A549 (cell line): ENCODE measurements around the gene ICAM5. TPM values are rescaled to one million over a fixed set of nuclear protein-coding genes. Genes with fewer than 3 reads are reported as not detected.

Experiments
- ATAC-seq, 2 experiments: fragments of 200-7000 bp in 1 of 2; fragments of >200 bp in 1 of 2; cut with Nextera tagmentation in 1 of 2; cut with Tn5 transposase in 1 of 2; 3 replicates each; pipeline versions ENCODE4 v1.8.0 to v1.9.1; 2018 to 2020; ENCODE audit warnings: mild to moderate bottlenecking in 1 of 2, moderate library complexity in 1 of 2
- CTCF ChIA-PET: fragments of 300-600 bp; sonication (Branson Sonifier 250); formaldehyde crosslinking; extraction: SDS; loops from one replicate; lab custom pipeline; 2021; ENCODE audit warnings: antibody characterized with exemption, inconsistent platforms; lab: Yijun Ruan, JAX
- POLR2A ChIA-PET: fragments of 350-600 bp; formaldehyde crosslinking; extraction: SDS; loops from one replicate; lab custom pipeline; 2021; ENCODE audit warnings: antibody characterized with exemption, inconsistent platforms; lab: Yijun Ruan, JAX
- DNase-seq, 2 experiments: peaks; one replicate each; pipeline versions ENCODE4 v3.0.0 to v3.0.0-alpha.2; 2011 to 2016; ENCODE audit warnings: low read depth in 1 of 2, low spot score in 1 of 2
- FAIRE-seq: peaks from 2 replicates; lab custom pipeline; 2011; peaks lifted over from hg19 to GRCh38; lab: Jason Lieb, UNC
- H3K27ac ChIP-seq, 2 experiments: fragments of >200 bp; sonication (Bioruptor Twin); formaldehyde crosslinking; 3 replicates each; pipeline ENCODE4 v1.5.1; 2016 to 2017
- H3K4me1 ChIP-seq: fragments of >200 bp; sonication (Bioruptor Twin); formaldehyde crosslinking; 3 replicates; pipeline ENCODE4 v1.6.1; 2016
- H3K4me2 ChIP-seq: fragments of >200 bp; sonication (Bioruptor Twin); formaldehyde crosslinking; 3 replicates; pipeline ENCODE4 v1.6.1; 2016
- H3K4me3 ChIP-seq: fragments of >200 bp; sonication (Bioruptor Twin); formaldehyde crosslinking; 3 replicates; pipeline ENCODE4 v1.5.1; 2016
- H3K9me3 ChIP-seq: fragments of >200 bp; sonication (Bioruptor Twin); formaldehyde crosslinking; 3 replicates; pipeline ENCODE4 v1.6.1; 2016
- BHLHE40 ChIP-seq: IDR thresholded peaks from 2 replicates; pipeline ENCODE4 v1.6.1; 2012; ENCODE audit warnings: low read depth, low read length, inconsistent platforms
- CBX8 ChIP-seq: fragments of 200-600 bp; sonication (generic); IDR thresholded peaks from 2 replicates; pipeline ENCODE4 v1.6.1; 2016
- CHD2 ChIP-seq: fragments of 150-350 bp; IDR thresholded peaks from 2 replicates; pipeline ENCODE4 v1.6.1; 2014; ENCODE audit warnings: low read length; ENCODE audit not compliant: partially characterized antibody
- CTCF ChIP-seq: fragments of >200 bp; sonication (Bioruptor Twin); formaldehyde crosslinking; IDR thresholded peaks from 3 replicates; pipeline ENCODE4 v1.5.1; 2016
- FOSB ChIP-seq: fragments of 250-450 bp; sonication (Bioruptor Pico); IDR thresholded peaks from 2 replicates; pipeline ENCODE4 v1.5.0; 2020; ENCODE audit warnings: mild to moderate bottlenecking, moderate library complexity
- FOXS1 ChIP-seq: fragments of 250-450 bp; sonication (Bioruptor Pico); IDR thresholded peaks from 2 replicates; pipeline ENCODE4 v1.5.0; 2020; ENCODE audit warnings: mild to moderate bottlenecking, moderate library complexity
- HOXB13 ChIP-seq: fragments of 250-450 bp; sonication (Bioruptor Pico); IDR thresholded peaks from 2 replicates; pipeline ENCODE4 v1.5.0; 2020; ENCODE audit warnings: low read depth, mild to moderate bottlenecking, moderate library complexity
- HOXB5 ChIP-seq: fragments of 250-450 bp; sonication (Bioruptor Pico); IDR thresholded peaks from 2 replicates; pipeline ENCODE4 v1.5.0; 2020; ENCODE audit warnings: mild to moderate bottlenecking, moderate library complexity
- JUN ChIP-seq, 2 experiments: fragments of >200 bp; sonication (Bioruptor Twin); formaldehyde crosslinking; IDR thresholded peaks; 2 replicates in 1 of 2; 3 replicates in 1 of 2; pipeline ENCODE4 v1.6.1; 2016 to 2017
- MAZ ChIP-seq: fragments of 150-350 bp; IDR thresholded peaks from 2 replicates; pipeline ENCODE4 v1.6.1; 2014; ENCODE audit warnings: antibody characterized with exemption, low read depth, low read length, borderline replicate concordance
- MYC ChIP-seq: IDR thresholded peaks from 2 replicates; pipeline ENCODE4 v1.6.1; 2012; ENCODE audit warnings: mild to moderate bottlenecking, inconsistent platforms, low read length, improper control_type of control experiment, borderline replicate concordance
- NPAS2 ChIP-seq: fragments of 250-450 bp; sonication (Bioruptor Pico); IDR thresholded peaks from 2 replicates; pipeline ENCODE4 v1.8.0; 2022; ENCODE audit warnings: mild to moderate bottlenecking, moderate library complexity, borderline replicate concordance
- PHF8 ChIP-seq: fragments of 200-600 bp; sonication (generic); IDR thresholded peaks from 2 replicates; pipeline ENCODE4 v1.6.1; 2016; ENCODE audit warnings: low read depth, mild to moderate bottlenecking, antibody characterized with exemption, moderate library complexity, borderline replicate concordance
- REST ChIP-seq: fragments of 200-600 bp; sonication (generic); IDR thresholded peaks from 2 replicates; pipeline ENCODE4 v1.6.1; 2016; ENCODE audit warnings: antibody characterized with exemption, mild to moderate bottlenecking, moderate library complexity
- RNF2 ChIP-seq: fragments of 200-600 bp; sonication (generic); IDR thresholded peaks from 2 replicates; pipeline ENCODE4 v1.6.1; 2016; ENCODE audit warnings: low read depth, mild to moderate bottlenecking, antibody characterized with exemption, moderate library complexity, borderline replicate concordance
- USF2 ChIP-seq: fragments of 450-650 bp; IDR thresholded peaks from 2 replicates; pipeline ENCODE4 v1.6.1; 2014; ENCODE audit warnings: antibody characterized with exemption
- ZFP36 ChIP-seq: fragments of 450-650 bp; IDR thresholded peaks from 2 replicates; pipeline ENCODE4 v1.6.1; 2014; ENCODE audit warnings: borderline replicate concordance; ENCODE audit not compliant: partially characterized antibody
- WGBS: methylation state at CpG from one replicate; pipeline ENCODE4 v1.1.6; 2017; ENCODE audit errors: missing lambda C conversion rate; 5-methylcytosine and 5-hydroxymethylcytosine counted together
- polyA plus RNA-seq, 4 experiments: library from polyadenylated mRNA; depleted of rRNA in 3 of 4; stranded (reverse); fragments of >200 nt; fragmentation: RNase III in 1 of 4; extraction: RNeasy Plus Mini Kit Qiagen cat#74134 plus additional on column Dnase treatment in 1 of 4; gene quantifications; 2 replicates in 3 of 4; 3 replicates in 1 of 4; pipeline ENCODE4 v1.2.3, GENCODE V29; 2011 to 2017

The ICAM5 gene
- polyA plus RNA-seq, 2 of the 4 experiments (the other 2 are of a cell fraction): 0.35 to 0.77 TPM

- no peak for TF ChIP-seq CTCF
- no peak for TF ChIP-seq REST
- TF ChIP-seq CHD2: no peak
- no peak for TF ChIP-seq MAZ
- TF ChIP-seq ZFP36: no peak
- TF ChIP-seq FOXS1 (CRISPR knock-in tag): no peak
- TF ChIP-seq HOXB5 (CRISPR knock-in tag): no peak
These were observed 16.6 kb downstream of the ICAM5 start (continued) for GRCh38 chr19:10306327-10306726.

GRCh38 chr19:10309423-10309822 is 19.7 kb downstream of the ICAM5 start, which contains the start of gene ZGLP1:
Gene ZGLP1 (minus strand): TSS chr19:10309815.
- DNase-seq (no peak), ATAC-seq (no peak), FAIRE-seq (no peak)
- 88% methylated on average over 8 of the region's 24 CpGs for WGBS
- Histone ChIP-seq H3K27ac (no peak within 1 kb of the TSS), H3K4me1 (no peaks in the 10 kb centered on the region), H3K9me3 (no peaks in the 10 kb centered on the region), H3K4me2 (no peak within 1 kb of the TSS), H3K4me3 (no peak within 1 kb of the TSS)
- TF ChIP-seq HOXB13 (CRISPR knock-in tag) (no peak), BHLHE40 (no peak), MYC (no peak), JUN (IDR thresholded peaks at IDR 0.05) (no peak), CBX8 (no peak), FOSB (CRISPR knock-in tag) (no peak), USF2 (no peak), RNF2 (no peak), NPAS2 (no peak), PHF8 (no peak)
- ChIA-PET POLR2A (no interaction called here), CTCF (interaction anchor here (0.8 to 1.0 kb wide), 2 partner anchors 32 to 38 kb away, joined by 3 to 4 read pairs; partner anchors contain the start of gene ICAM1)
